Astrocyte of the spinal cord (primary cell): ENCODE results near the gene MAGI1.

Source experiments
- DNase-seq: peaks from one replicate; pipeline ENCODE4 v3.0.0; 2011; ENCODE audit warnings: low read depth, low spot score
- H3K4me3 ChIP-seq: 2 replicates; pipeline ENCODE4 v1.5.1; 2011; ENCODE audit warnings: low read depth, mild to moderate bottlenecking, low read length, moderate library complexity
- CTCF ChIP-seq: IDR thresholded peaks from 2 replicates; pipeline ENCODE4 v1.5.1; 2012; ENCODE audit warnings: low read depth, mild to moderate bottlenecking, low read length, inconsistent platforms
- in situ Hi-C: cut with HindIII; loops from 2 replicates; pipeline ENCODE4 v1.10.0; 2017; ENCODE audit warnings: low sequenced_read_pairs

Gene MAGI1

DNA sequence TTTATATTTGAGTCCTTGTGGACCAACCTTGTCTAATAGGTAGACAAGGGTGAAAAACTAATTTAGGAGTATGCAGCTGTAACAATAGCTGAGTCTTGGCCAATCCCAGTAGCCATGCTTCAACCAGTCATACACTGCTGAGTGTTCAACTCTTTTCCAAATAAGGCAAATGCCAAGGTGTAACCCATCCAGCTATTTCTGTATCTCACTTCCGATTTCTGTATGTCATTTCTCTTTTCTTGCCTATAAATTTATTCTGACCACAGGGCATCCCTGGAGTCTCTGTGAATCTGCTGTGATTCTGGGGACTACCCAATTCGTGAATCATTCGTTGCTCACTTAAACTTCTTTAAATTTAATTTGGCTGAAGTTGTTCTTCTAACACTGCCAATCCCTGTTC lies 93.2 kb downstream of the MAGI1 start:
- TF ChIP-seq CTCF: no peak
- DNase-seq: peak; percentile 48
- H3K4me3 ChIP-seq: no peak overlapping the region
- in situ Hi-C loops: no loop called here

DNA sequence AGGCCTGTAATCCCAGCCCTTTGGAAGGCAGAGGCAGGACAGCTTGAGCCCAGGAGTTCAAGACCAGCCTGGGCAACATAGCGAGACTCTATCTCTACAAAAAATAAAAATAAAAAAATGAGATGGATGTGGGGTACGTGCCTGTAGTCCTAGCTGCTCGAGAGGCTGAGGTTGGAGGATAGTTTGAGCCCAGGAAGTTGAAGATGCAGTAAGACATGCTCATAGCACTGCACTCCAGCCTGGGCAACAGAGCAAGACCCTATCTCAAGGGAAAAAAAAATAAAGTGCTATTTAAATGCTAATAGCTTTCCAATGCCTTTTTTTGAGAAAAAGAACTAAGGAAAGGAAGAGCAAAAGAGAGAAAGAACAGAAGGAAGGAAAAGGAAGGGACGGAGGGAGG lies 94.5 kb downstream of the MAGI1 start:
- no peak for TF ChIP-seq CTCF
- no peak for DNase-seq
- no peak overlapping the region for H3K4me3 ChIP-seq
- in situ Hi-C loops: no loop called here

DNA sequence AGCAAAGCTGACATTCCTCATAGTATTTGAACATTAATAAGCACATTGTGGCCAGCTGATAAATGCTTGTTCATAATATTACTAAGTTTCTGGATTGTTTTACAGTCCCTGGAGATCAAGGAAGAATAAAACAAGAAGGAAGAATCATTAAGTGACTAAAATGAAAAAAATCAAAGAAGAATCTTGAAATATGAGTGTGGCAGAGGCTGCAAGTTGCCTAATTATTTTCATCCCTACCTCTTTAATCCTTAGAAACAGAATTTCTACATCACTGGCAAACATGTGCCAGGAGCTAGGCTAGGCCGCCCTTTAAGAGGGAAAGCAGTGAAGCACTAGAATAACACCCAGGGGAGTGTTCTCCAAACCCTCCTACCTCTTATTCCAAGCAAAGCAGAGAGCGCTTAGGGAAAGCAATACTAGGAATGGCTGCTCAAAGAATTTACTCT lies 98.9 kb downstream of the MAGI1 start:
- no peak overlapping the region for H3K4me3 ChIP-seq
- in situ Hi-C loops: no loop called here
- no peak for TF ChIP-seq CTCF
- no peak for DNase-seq

GRCh38 chr3:65939184-65939583 lies 99.5 kb downstream of the MAGI1 start:
- no peak for TF ChIP-seq CTCF
- in situ Hi-C loops: no loop called here
- DNase-seq: no peak
- no peak overlapping the region for H3K4me3 ChIP-seq

GRCh38 chr3:65938676-65939075 lies 100.0 kb downstream of the MAGI1 start:
- in situ Hi-C loops: no loop called here
- no peak overlapping the region for H3K4me3 ChIP-seq
- no peak for DNase-seq
- TF ChIP-seq CTCF: no peak

DNA sequence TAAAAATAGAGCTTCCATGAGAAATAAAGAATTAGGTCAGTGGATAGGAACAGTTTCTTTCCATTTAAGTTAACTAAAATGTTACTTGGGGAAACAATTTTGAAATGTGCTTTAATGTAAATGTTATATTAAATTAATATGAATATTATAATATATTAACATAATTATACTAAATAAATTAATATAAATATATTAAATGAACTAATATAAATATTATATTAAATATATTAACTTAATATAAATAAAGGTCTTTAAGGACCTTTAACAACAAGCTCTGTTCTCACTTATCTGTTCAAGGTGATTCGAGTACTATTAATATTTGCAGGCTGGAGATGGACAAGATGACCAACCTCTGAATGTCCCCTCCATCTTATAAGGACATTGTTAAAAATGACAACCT lies 100.6 kb downstream of the MAGI1 start:
- TF ChIP-seq CTCF: no peak
- in situ Hi-C loops: no loop called here
- DNase-seq: no peak
- H3K4me3 ChIP-seq: no peak overlapping the region
